PFSK-1 (cell line): ENCODE measurements around the gene FOXN1.

Source experiments
- FOXP2 ChIP-seq: optimal IDR thresholded peaks from 2 replicates; pipeline ENCODE3; 2011; ENCODE audit warnings: borderline replicate concordance, control low read depth, inconsistent platforms; ENCODE audit not compliant: insufficient read depth; ENCODE audit errors: extremely low read length, extremely low read depth
- POLR2AphosphoS5 ChIP-seq: IDR thresholded peaks from 2 replicates; pipeline ENCODE4 v1.6.1; 2012; ENCODE audit warnings: low read depth, mild to moderate bottlenecking, control low read depth, low read length, moderate library complexity
- REST ChIP-seq, 2 experiments: IDR thresholded peaks; 2 replicates each; pipeline versions ENCODE4 v1.6.1 to v1.8.0; 2011 to 2012; ENCODE audit warnings: low read depth in 2 of 2, low read length in 2 of 2, control low read depth in 1 of 2, inconsistent platforms in 1 of 2, mild to moderate bottlenecking in 1 of 2, moderate library complexity in 1 of 2; ENCODE audit not compliant: insufficient read depth in 1 of 2
- SIN3A ChIP-seq: IDR thresholded peaks from 2 replicates; pipeline ENCODE4 v1.6.1; 2012; ENCODE audit warnings: mild to moderate bottlenecking, low read length, moderate library complexity, borderline replicate concordance; ENCODE audit not compliant: insufficient read depth
- TAF1 ChIP-seq: IDR thresholded peaks from 2 replicates; pipeline ENCODE4 v1.6.1; 2012; ENCODE audit warnings: low read length, control low read depth, borderline replicate concordance; ENCODE audit not compliant: insufficient read depth

Gene FOXN1

GRCh38 chr17:28499364-28499664 lies 6.8 kb upstream of the FOXN1 start:
- TF ChIP-seq TAF1 (no peak), POLR2AphosphoS5 (no peak), REST (IDR thresholded peaks at IDR 0.05; ENCODE audit: insufficient read depth in 1 of 2, low read depth in 2 of 2, low read length in 2 of 2) (no peak), SIN3A (no peak), FOXP2 (no peak)

- TF ChIP-seq POLR2AphosphoS5 (no peak), SIN3A (no peak), TAF1 (no peak), REST (IDR thresholded peaks at IDR 0.05; ENCODE audit: insufficient read depth in 1 of 2, low read depth in 2 of 2, low read length in 2 of 2) (no peak), FOXP2 (no peak)
Measured at GRCh38 chr17:28499684-28500357, 6.3 kb upstream of the FOXN1 start.

GRCh38 chr17:28500712-28501379 lies 5.3 kb upstream of the FOXN1 start:
- TF ChIP-seq TAF1 (no peak), FOXP2 (no peak), REST (IDR thresholded peaks at IDR 0.05; ENCODE audit: insufficient read depth in 1 of 2, low read depth in 2 of 2, low read length in 2 of 2) (no peak)

- TF ChIP-seq FOXP2 (no peak), REST (IDR thresholded peaks at IDR 0.05; ENCODE audit: insufficient read depth in 1 of 2, low read depth in 2 of 2, low read length in 2 of 2) (no peak), POLR2AphosphoS5 (no peak), SIN3A (no peak), TAF1 (no peak)
Measured at GRCh38 chr17:28501421-28502284, 4.5 kb upstream of the FOXN1 start.
